HepG2 (cell line): ENCODE measurements around the gene LPIN3. TPM values are rescaled to one million over a fixed set of nuclear protein-coding genes. Genes with fewer than 3 reads are reported as not detected.

Experiments
- ATAC-seq: fragments of 200-7000 bp; cut with Tn5 transposase; 3 replicates; pipeline ENCODE4 v1.9.1; 2020; ENCODE audit warnings: mild to moderate bottlenecking, moderate library complexity
- BruUV-seq: library from RNA; stranded (reverse); fragments of 400-500 nt; replicated peaks from 2 replicates; lab custom pipeline; 2021; lab: Mats Ljungman, UMichigan
- CTCF ChIA-PET: fragments of 300-600 bp; formaldehyde crosslinking; extraction: SDS; loops from one replicate; lab custom pipeline; 2021; ENCODE audit warnings: low total read pairs, inconsistent platforms, low intra/inter-chr PET ratio; lab: Yijun Ruan, JAX
- POLR2A ChIA-PET: fragments of 350-600 bp; sonication (Branson Sonifier 250); formaldehyde crosslinking; loops from one replicate; lab custom pipeline; 2020; ENCODE audit warnings: antibody characterized with exemption, inconsistent platforms; lab: Yijun Ruan, JAX
- DNase-seq: peaks from one replicate; pipeline ENCODE4 v3.0.0-alpha.2; 2015; ENCODE audit warnings: low spot score
- FAIRE-seq: peaks from 3 replicates; lab custom pipeline; 2011; peaks lifted over from hg19 to GRCh38; lab: Jason Lieb, UNC
- H2AFZ ChIP-seq: one replicate; pipeline ENCODE4 v1.6.1; 2011; ENCODE audit warnings: low read length, inconsistent platforms
- H3K27ac ChIP-seq: fragments of 300-600 bp; 3 replicates; pipeline ENCODE4 v1.8.0; 2011; ENCODE audit warnings: mixed run types, mild to moderate bottlenecking, mixed read lengths, low read length, inconsistent platforms; ENCODE audit not compliant: insufficient read depth; ENCODE audit errors: extremely low read length
- H3K27me3 ChIP-seq, 2 experiments: fragments of 200-600 bp in 1 of 2; 2 replicates in 1 of 2; 3 replicates in 1 of 2; pipeline versions ENCODE4 v1.6.0 to v1.8.0; 2011; ENCODE audit warnings: low read length in 2 of 2, mild to moderate bottlenecking in 2 of 2, moderate library complexity in 2 of 2, inconsistent platforms in 1 of 2; ENCODE audit not compliant: insufficient read depth in 2 of 2, control insufficient read depth in 1 of 2
- H3K36me3 ChIP-seq, 2 experiments: fragments of 200-600 bp in 1 of 2; replicated peaks in 1 of 2; 2 replicates in 1 of 2; 3 replicates in 1 of 2; pipeline versions ENCODE4 v1.5.1 to v1.8.0; 2011; ENCODE audit warnings: low read length in 2 of 2, inconsistent platforms in 1 of 2; ENCODE audit not compliant: insufficient read depth in 2 of 2, control insufficient read depth in 1 of 2
- H3K4me1 ChIP-seq: 2 replicates; pipeline ENCODE4 v1.5.1; 2012; ENCODE audit warnings: low read length, inconsistent platforms; ENCODE audit not compliant: insufficient read depth
- H3K4me2 ChIP-seq: 2 replicates; pipeline ENCODE4 v1.6.0; 2011; ENCODE audit warnings: low read depth, low read length, inconsistent platforms
- H3K4me3 ChIP-seq, 3 experiments: fragments of 200-600 bp in 1 of 3; sonication (generic), shearing (Covaris generic) in 1 of 3; replicated peaks in 1 of 3; 2 replicates each; pipeline ENCODE4 v1.5.1; 2011 to 2016; ENCODE audit warnings: low read length in 3 of 3, inconsistent platforms in 2 of 3, low read depth in 2 of 3, mild to moderate bottlenecking in 2 of 3, control low read depth in 1 of 3, mixed read lengths in 1 of 3; ENCODE audit not compliant: insufficient read depth in 1 of 3
- H3K79me2 ChIP-seq: one replicate; pipeline ENCODE4 v1.6.1; 2011; ENCODE audit warnings: low read length, inconsistent platforms; ENCODE audit not compliant: insufficient read depth
- H3K9ac ChIP-seq: 2 replicates; pipeline ENCODE4 v1.6.0; 2011; ENCODE audit warnings: mild to moderate bottlenecking, low read depth, low read length, inconsistent platforms; ENCODE audit not compliant: insufficient read depth
- H3K9me3 ChIP-seq: 2 replicates; pipeline ENCODE4 v1.5.1; 2012; ENCODE audit warnings: mild to moderate bottlenecking, low read length
- H4K20me1 ChIP-seq: 2 replicates; pipeline ENCODE4 v1.6.0; 2011; ENCODE audit warnings: inconsistent platforms, mild to moderate bottlenecking, low read length, moderate library complexity; ENCODE audit not compliant: insufficient read depth
- ELF3 ChIP-seq: IDR thresholded peaks from 2 replicates; pipeline ENCODE4 v1.6.1; 2016; ENCODE audit warnings: missing genetic modification reagents, missing compliant biosample characterization
- JUND ChIP-seq: sonication (generic); formaldehyde crosslinking; IDR thresholded peaks from 2 replicates; pipeline ENCODE4 v1.8.0; 2022; ENCODE audit warnings: mild to moderate bottlenecking, missing genetic modification reagents
- SETDB1 ChIP-seq: sonication (generic); formaldehyde crosslinking; IDR thresholded peaks from 2 replicates; pipeline ENCODE4 v1.5.1; 2020; ENCODE audit warnings: missing genetic modification reagents, mild to moderate bottlenecking, borderline replicate concordance
- ZNF121 ChIP-seq: sonication (generic); formaldehyde crosslinking; IDR thresholded peaks from 2 replicates; pipeline ENCODE4 v1.5.0; 2020; ENCODE audit warnings: mild to moderate bottlenecking, missing genetic modification reagents
- ZNF570 ChIP-seq: sonication (generic); formaldehyde crosslinking; IDR thresholded peaks from 2 replicates; pipeline ENCODE4 v1.4.0; 2020; ENCODE audit warnings: mild to moderate bottlenecking, missing genetic modification reagents, borderline replicate concordance
- WGBS: methylation state at CpG from one replicate; pipeline ENCODE4 v1.1.6; 2017; ENCODE audit warnings: low lambda C conversion rate; 5-methylcytosine and 5-hydroxymethylcytosine counted together
- in situ Hi-C: cut with HindIII; loops from 2 replicates; pipeline ENCODE4 v1.10.0; 2017; ENCODE audit warnings: low pct_unique_long_range_greater_than_20kb; ENCODE audit not compliant: extremely low pct_ligation_motif_present
- intact Hi-C: fragments of 100-400 bp; cut with micrococcal nuclease; formaldehyde crosslinking; loops from one replicate; pipeline ENCODE4 v1.10.0; 2022; ENCODE audit not compliant: unreplicated experiment
- polyA plus RNA-seq, 8 experiments: library from polyadenylated mRNA; depleted of rRNA in 3 of 8; stranded (reverse) in 7 of 8; unstranded in 1 of 8; fragments of >200 nt; fragmentation: Illumina TruSeq in 4 of 8; extraction: Trizol in 4 of 8; gene quantifications; 2 replicates each; pipeline versions ENCODE4 v1.2.1 to v1.2.3, GENCODE V29; 2011 to 2016; ENCODE audit warnings: low read depth in 4 of 8, missing spikeins in 1 of 8, mixed read lengths in 1 of 8; ENCODE audit not compliant: insufficient read depth in 1 of 8
- total RNA-seq, 5 experiments: library from RNA; depleted of rRNA; stranded (reverse); fragments of >200 nt; fragmentation: Illumina TruSeq; extraction: Trizol; gene quantifications; 2 replicates each; pipeline ENCODE4 v1.2.3, GENCODE V29; 2016; ENCODE audit warnings: low read depth in 1 of 5
- TF ChIP-seq, protein P1 (sequence below): sonication (generic); formaldehyde crosslinking; IDR thresholded peaks from 2 replicates; pipeline ENCODE4 v1.5.1; 2020; ENCODE audit warnings: mild to moderate bottlenecking, missing genetic modification reagents, moderate library complexity
- TF ChIP-seq, protein P2 (sequence below): sonication (generic); formaldehyde crosslinking; IDR thresholded peaks from 2 replicates; pipeline ENCODE4 v1.9.0; 2022; ENCODE audit warnings: missing genetic modification reagents, mild to moderate bottlenecking, borderline replicate concordance

The LPIN3 gene
- total and polyA plus RNA-seq, 2 of the 13 experiments (the other 11 are each of a cell fraction or from before 2014, with no cell fraction given): 14.2 to 28.6 TPM

DNA sequence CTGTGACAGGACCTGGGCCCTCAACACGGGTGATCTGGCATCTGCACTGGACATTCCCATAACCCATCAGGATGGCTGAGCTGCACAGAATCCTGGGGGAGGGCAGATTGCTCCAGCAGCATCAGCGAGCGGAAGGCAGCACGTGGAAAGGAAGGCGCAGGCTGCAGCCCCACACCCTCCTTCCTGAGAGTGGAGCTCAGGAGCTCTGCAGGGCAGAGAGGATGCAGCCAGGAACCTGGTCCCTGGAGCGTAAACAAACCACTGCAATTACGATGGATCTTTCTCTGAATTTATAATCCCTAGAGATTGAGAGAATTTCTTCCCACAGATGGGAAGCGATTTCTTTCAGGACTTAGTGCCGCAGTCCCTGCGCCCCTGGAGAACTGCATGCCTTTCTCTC lies 65.7 kb downstream of the LPIN3 start:
- H3K27me3 ChIP-seq: no peaks in the 10 kb centered on the region
- ATAC-seq: no peak
- H3K4me1 ChIP-seq: no peaks in the 10 kb centered on the region
- no peaks in the 10 kb centered on the region for H4K20me1 ChIP-seq
- 95% methylated on average over 10 of the region's 10 CpGs for WGBS
- no peak overlapping the region for H3K4me3 ChIP-seq
- no peaks in the 10 kb centered on the region for H3K9me3 ChIP-seq
- POLR2A ChIA-PET: no interaction called here
- BruUV-seq: no TSS peak
- in situ Hi-C loops (no loop called here), intact Hi-C loops (no loop called here)
- TF ChIP-seq ELF3 (CRISPR knock-in tag): no peak
- TF ChIP-seq, protein P1, sequence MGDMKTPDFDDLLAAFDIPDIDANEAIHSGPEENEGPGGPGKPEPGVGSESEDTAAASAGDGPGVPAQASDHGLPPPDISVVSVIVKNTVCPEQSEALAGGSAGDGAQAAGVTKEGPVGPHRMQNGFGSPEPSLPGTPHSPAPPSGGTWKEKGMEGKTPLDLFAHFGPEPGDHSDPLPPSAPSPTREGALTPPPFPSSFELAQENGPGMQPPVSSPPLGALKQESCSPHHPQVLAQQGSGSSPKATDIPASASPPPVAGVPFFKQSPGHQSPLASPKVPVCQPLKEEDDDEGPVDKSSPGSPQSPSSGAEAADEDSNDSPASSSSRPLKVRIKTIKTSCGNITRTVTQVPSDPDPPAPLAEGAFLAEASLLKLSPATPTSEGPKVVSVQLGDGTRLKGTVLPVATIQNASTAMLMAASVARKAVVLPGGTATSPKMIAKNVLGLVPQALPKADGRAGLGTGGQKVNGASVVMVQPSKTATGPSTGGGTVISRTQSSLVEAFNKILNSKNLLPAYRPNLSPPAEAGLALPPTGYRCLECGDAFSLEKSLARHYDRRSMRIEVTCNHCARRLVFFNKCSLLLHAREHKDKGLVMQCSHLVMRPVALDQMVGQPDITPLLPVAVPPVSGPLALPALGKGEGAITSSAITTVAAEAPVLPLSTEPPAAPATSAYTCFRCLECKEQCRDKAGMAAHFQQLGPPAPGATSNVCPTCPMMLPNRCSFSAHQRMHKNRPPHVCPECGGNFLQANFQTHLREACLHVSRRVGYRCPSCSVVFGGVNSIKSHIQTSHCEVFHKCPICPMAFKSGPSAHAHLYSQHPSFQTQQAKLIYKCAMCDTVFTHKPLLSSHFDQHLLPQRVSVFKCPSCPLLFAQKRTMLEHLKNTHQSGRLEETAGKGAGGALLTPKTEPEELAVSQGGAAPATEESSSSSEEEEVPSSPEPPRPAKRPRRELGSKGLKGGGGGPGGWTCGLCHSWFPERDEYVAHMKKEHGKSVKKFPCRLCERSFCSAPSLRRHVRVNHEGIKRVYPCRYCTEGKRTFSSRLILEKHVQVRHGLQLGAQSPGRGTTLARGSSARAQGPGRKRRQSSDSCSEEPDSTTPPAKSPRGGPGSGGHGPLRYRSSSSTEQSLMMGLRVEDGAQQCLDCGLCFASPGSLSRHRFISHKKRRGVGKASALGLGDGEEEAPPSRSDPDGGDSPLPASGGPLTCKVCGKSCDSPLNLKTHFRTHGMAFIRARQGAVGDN (CRISPR knock-in tag): 0 out of 2 replicates have a peak, but pooled peaks have one; percentile 13
- TF ChIP-seq, all 625 proteins: peak for 1
- H3K27ac ChIP-seq: no peak overlapping the region
- CTCF ChIA-PET: no interaction called here
- no peak overlapping the region for H3K4me2 ChIP-seq
- FAIRE-seq: no peak
- DNase-seq: no peak
- no peak overlapping the region for H2AFZ ChIP-seq
- H3K9ac ChIP-seq: no peak overlapping the region
- H3K36me3 ChIP-seq: peaks cover 48 to 78% of the 10 kb centered on the region in 2 experiments
- H3K79me2 ChIP-seq: no peaks in the 10 kb centered on the region

DNA sequence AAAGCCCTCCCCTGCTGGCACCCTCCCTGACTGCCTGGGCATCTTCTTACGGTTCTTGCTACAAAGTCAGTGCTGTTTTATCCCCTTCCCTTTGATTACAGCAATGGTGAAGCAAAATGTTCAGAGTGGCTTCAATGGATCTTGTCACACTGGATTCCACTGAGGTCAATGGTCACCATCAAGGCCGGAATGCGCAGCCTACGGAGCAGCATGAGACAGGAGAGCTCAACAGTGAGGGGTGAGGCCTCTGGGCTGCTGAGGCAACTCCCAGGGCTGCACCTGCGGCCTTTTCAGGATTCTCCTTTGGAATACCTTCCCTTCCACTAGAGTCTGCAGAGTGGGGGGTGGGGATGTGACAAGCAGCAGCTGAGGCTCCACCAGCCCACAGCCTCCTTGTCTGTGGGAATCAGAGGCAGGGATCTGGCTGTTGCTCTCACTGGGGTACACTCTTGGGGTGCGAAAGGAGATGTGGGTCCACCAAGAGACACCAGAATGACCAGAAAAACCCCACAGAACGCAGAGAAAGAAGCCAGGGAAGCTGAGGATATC lies 66.3 kb downstream of the LPIN3 start:
- 0 out of 3 replicates have a peak, but pooled peaks have one; percentile 12 for ATAC-seq
- no peak overlapping the region for H3K27ac ChIP-seq
- no peaks in the 10 kb centered on the region for H3K79me2 ChIP-seq
- no peak for FAIRE-seq
- no TSS peak for BruUV-seq
- ChIA-PET CTCF (no interaction called here), POLR2A (no interaction called here)
- H3K36me3 ChIP-seq: peaks cover 50 to 84% of the 10 kb centered on the region in 2 experiments
- WGBS: 96% methylated on average over 7 of the region's 7 CpGs
- intact Hi-C loops: no loop called here
- no peak for DNase-seq
- TF ChIP-seq ZNF570 (CRISPR knock-in tag) (no peak), JUND (CRISPR knock-in tag) (no peak), ZNF121 (CRISPR knock-in tag) (no peak), SETDB1 (CRISPR knock-in tag) (no peak)
- TF ChIP-seq, protein P2, sequence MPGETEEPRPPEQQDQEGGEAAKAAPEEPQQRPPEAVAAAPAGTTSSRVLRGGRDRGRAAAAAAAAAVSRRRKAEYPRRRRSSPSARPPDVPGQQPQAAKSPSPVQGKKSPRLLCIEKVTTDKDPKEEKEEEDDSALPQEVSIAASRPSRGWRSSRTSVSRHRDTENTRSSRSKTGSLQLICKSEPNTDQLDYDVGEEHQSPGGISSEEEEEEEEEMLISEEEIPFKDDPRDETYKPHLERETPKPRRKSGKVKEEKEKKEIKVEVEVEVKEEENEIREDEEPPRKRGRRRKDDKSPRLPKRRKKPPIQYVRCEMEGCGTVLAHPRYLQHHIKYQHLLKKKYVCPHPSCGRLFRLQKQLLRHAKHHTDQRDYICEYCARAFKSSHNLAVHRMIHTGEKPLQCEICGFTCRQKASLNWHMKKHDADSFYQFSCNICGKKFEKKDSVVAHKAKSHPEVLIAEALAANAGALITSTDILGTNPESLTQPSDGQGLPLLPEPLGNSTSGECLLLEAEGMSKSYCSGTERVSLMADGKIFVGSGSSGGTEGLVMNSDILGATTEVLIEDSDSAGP (CRISPR knock-in tag): no peak
- no peaks in the 10 kb centered on the region for H4K20me1 ChIP-seq
- in situ Hi-C loops: no loop called here
- no peak overlapping the region for H2AFZ ChIP-seq
- no peak overlapping the region for H3K4me2 ChIP-seq
- no peaks in the 10 kb centered on the region for H3K4me1 ChIP-seq
- no peak overlapping the region for H3K9ac ChIP-seq
- H3K27me3 ChIP-seq: no peaks in the 10 kb centered on the region
- no peaks in the 10 kb centered on the region for H3K9me3 ChIP-seq
- H3K4me3 ChIP-seq: no peak overlapping the region
